Panc1 (cell line): ENCODE data around the gene RBMS3. TPM values are rescaled to one million over a fixed set of nuclear protein-coding genes. Genes with fewer than 3 reads are reported as not detected.

ENCODE experiments used
- ATAC-seq: fragments of 200-7000 bp; cut with Tn5 transposase; 2 replicates; pipeline ENCODE4 v1.9.1; 2020; ENCODE audit warnings: mild to moderate bottlenecking, moderate library complexity
- BruUV-seq: library from RNA; stranded (reverse); fragments of 400-500 nt; replicated peaks from 2 replicates; lab custom pipeline; 2021; lab: Mats Ljungman, UMichigan
- CTCF ChIA-PET: fragments of 300-600 bp; sonication (Branson Sonifier 250); formaldehyde crosslinking; loops from one replicate; lab custom pipeline; 2022; ENCODE audit warnings: antibody characterized with exemption; lab: Charles Lee
- POLR2A ChIA-PET: fragments of 300-600 bp; sonication (Branson Sonifier 250); formaldehyde crosslinking; loops from one replicate; lab custom pipeline; 2022; ENCODE audit warnings: antibody characterized with exemption; lab: Charles Lee
- DNase-seq: peaks from one replicate; pipeline ENCODE4 v3.0.0-alpha.2; 2010; ENCODE audit warnings: low read depth, low spot score
- H3K27ac ChIP-seq: 2 replicates; pipeline ENCODE4 v1.5.1; 2011; ENCODE audit warnings: mild to moderate bottlenecking, low read length, inconsistent platforms
- H3K27me3 ChIP-seq: fragments of 200-500 bp; sonication (Bioruptor generic); 2 replicates; pipeline ENCODE4 v1.6.0; 2014; ENCODE audit warnings: low read length, inconsistent platforms; ENCODE audit not compliant: control insufficient read depth, insufficient read depth
- H3K36me3 ChIP-seq: fragments of 200-500 bp; sonication (Bioruptor generic); 2 replicates; pipeline ENCODE4 v1.5.1; 2014; ENCODE audit warnings: inconsistent platforms, mild to moderate bottlenecking, low read length, moderate library complexity; ENCODE audit not compliant: control insufficient read depth, insufficient read depth
- H3K4me1 ChIP-seq: 2 replicates; pipeline ENCODE4 v1.5.1; 2011; ENCODE audit warnings: inconsistent platforms, mild to moderate bottlenecking, low read length, moderate library complexity; ENCODE audit not compliant: control insufficient read depth, insufficient read depth
- H3K4me3 ChIP-seq, 2 experiments: 2 replicates each; pipeline ENCODE4 v1.5.1; 2011 to 2012; ENCODE audit warnings: low read depth in 2 of 2, low read length in 2 of 2, mild to moderate bottlenecking in 2 of 2, inconsistent platforms in 1 of 2, moderate library complexity in 1 of 2
- H3K9me3 ChIP-seq: fragments of 200-500 bp; sonication (Bioruptor generic); 2 replicates; pipeline ENCODE4 v1.5.1; 2014; ENCODE audit warnings: low read depth, mild to moderate bottlenecking, inconsistent platforms, low read length, moderate library complexity; ENCODE audit not compliant: control insufficient read depth, insufficient read depth
- POLR2AphosphoS5 ChIP-seq: IDR thresholded peaks from 2 replicates; pipeline ENCODE4 v1.6.1; 2012; ENCODE audit warnings: mild to moderate bottlenecking, low read depth, low read length, moderate library complexity
- SIN3A ChIP-seq: IDR thresholded peaks from 2 replicates; pipeline ENCODE4 v1.6.1; 2012; ENCODE audit warnings: low read depth, mild to moderate bottlenecking, low read length, moderate library complexity, borderline replicate concordance; ENCODE audit not compliant: insufficient read depth
- TCF7L2 ChIP-seq: IDR thresholded peaks from 2 replicates; pipeline ENCODE4 v1.6.1; 2011; ENCODE audit warnings: mild to moderate bottlenecking, low read depth, low read length, inconsistent platforms
- in situ Hi-C: cut with HindIII; loops from 2 replicates; pipeline ENCODE4 v1.10.0; 2016; ENCODE audit warnings: low sequenced_read_pairs, low pct_unique_long_range_greater_than_20kb
- intact Hi-C: fragments of 100-400 bp; cut with micrococcal nuclease; formaldehyde crosslinking; loops from one replicate; pipeline ENCODE4 v1.10.0; 2022; ENCODE audit not compliant: unreplicated experiment
- total RNA-seq: library from RNA; stranded (reverse); gene quantifications from one replicate; pipeline ENCODE4 v1.2.1, GENCODE V29; 2021; ENCODE audit not compliant: unreplicated experiment
- TF ChIP-seq, protein P1 (sequence below): fragments of 450-650 bp; IDR thresholded peaks from 2 replicates; pipeline ENCODE4 v1.5.1; 2017; ENCODE audit warnings: mild to moderate bottlenecking
- TF ChIP-seq, protein P2 (sequence below), 2 experiments: IDR thresholded peaks; 2 replicates each; pipeline ENCODE4 v1.6.1; 2011 to 2012; ENCODE audit warnings: low read depth in 2 of 2, control low read depth in 1 of 2, low read length in 1 of 2, mild to moderate bottlenecking in 1 of 2, moderate library complexity in 1 of 2; ENCODE audit not compliant: insufficient read depth in 1 of 2

The RBMS3 gene
- total RNA-seq, 1 experiment from 2014 or later = 1.1 TPM

DNA sequence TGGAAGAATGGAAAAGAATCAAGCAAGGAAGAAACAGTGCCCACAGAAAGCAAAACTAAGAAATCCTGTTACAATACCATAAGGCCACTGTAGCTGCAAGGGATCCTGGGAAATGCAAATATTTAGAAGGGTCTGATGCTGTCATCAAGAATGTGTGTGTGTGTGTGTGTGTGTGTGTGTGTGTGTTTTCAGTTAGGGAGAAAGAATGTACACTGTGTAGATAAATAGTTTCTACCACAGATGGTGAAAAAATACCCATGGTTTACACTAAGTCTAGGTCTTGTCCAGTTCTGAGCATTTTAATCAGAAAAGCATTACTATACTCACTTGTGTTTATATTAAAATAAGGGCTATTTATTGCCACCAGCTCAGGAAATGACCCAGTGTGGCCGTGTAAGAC lies 355.0 kb downstream of the RBMS3 start:
- CTCF ChIA-PET = no interaction called here
- H3K36me3 ChIP-seq = no peaks in the 10 kb centered on the region

DNA sequence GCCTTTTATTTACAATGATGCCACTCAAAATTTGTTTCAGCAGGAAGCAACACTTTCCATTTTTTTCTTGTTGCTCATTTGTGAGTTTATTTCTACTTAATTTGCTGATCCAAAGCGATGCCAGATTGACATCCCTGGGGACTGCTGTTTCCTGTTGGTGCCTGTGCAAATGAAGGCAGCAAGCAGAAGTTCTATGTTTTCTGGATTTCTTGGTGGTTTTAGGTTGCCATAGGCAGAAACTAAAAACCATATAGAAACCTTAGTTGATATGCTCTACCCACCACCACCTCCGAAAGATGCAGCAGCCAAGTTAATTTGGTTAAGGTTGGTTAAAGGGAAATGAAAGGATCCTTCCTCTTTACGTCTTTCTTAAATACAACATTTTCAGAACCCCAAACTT lies 356.2 kb downstream of the RBMS3 start:
- no peak for TF ChIP-seq TCF7L2
- no peak for TF ChIP-seq POLR2AphosphoS5
- TF ChIP-seq SIN3A = no peak
- TF ChIP-seq, protein P1, sequence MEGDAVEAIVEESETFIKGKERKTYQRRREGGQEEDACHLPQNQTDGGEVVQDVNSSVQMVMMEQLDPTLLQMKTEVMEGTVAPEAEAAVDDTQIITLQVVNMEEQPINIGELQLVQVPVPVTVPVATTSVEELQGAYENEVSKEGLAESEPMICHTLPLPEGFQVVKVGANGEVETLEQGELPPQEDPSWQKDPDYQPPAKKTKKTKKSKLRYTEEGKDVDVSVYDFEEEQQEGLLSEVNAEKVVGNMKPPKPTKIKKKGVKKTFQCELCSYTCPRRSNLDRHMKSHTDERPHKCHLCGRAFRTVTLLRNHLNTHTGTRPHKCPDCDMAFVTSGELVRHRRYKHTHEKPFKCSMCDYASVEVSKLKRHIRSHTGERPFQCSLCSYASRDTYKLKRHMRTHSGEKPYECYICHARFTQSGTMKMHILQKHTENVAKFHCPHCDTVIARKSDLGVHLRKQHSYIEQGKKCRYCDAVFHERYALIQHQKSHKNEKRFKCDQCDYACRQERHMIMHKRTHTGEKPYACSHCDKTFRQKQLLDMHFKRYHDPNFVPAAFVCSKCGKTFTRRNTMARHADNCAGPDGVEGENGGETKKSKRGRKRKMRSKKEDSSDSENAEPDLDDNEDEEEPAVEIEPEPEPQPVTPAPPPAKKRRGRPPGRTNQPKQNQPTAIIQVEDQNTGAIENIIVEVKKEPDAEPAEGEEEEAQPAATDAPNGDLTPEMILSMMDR = no peak
- TF ChIP-seq, protein P2, sequence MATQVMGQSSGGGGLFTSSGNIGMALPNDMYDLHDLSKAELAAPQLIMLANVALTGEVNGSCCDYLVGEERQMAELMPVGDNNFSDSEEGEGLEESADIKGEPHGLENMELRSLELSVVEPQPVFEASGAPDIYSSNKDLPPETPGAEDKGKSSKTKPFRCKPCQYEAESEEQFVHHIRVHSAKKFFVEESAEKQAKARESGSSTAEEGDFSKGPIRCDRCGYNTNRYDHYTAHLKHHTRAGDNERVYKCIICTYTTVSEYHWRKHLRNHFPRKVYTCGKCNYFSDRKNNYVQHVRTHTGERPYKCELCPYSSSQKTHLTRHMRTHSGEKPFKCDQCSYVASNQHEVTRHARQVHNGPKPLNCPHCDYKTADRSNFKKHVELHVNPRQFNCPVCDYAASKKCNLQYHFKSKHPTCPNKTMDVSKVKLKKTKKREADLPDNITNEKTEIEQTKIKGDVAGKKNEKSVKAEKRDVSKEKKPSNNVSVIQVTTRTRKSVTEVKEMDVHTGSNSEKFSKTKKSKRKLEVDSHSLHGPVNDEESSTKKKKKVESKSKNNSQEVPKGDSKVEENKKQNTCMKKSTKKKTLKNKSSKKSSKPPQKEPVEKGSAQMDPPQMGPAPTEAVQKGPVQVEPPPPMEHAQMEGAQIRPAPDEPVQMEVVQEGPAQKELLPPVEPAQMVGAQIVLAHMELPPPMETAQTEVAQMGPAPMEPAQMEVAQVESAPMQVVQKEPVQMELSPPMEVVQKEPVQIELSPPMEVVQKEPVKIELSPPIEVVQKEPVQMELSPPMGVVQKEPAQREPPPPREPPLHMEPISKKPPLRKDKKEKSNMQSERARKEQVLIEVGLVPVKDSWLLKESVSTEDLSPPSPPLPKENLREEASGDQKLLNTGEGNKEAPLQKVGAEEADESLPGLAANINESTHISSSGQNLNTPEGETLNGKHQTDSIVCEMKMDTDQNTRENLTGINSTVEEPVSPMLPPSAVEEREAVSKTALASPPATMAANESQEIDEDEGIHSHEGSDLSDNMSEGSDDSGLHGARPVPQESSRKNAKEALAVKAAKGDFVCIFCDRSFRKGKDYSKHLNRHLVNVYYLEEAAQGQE (IDR thresholded peaks at IDR 0.05; ENCODE audit: insufficient read depth in 1 of 2, low read depth in 2 of 2, low read length in 1 of 2) = no peak
- ChIA-PET POLR2A (no interaction called here), CTCF (no interaction called here)
- BruUV-seq = no TSS peak
- H3K36me3 ChIP-seq = no peaks in the 10 kb centered on the region
- intact Hi-C loops (no loop called here), in situ Hi-C loops (no loop called here)
- H3K9me3 ChIP-seq = no peaks in the 10 kb centered on the region
- no peak overlapping the region for H3K4me3 ChIP-seq
- no peaks in the 10 kb centered on the region for H3K27me3 ChIP-seq
- DNase-seq = no peak
- no peak overlapping the region for H3K27ac ChIP-seq
- no peaks in the 10 kb centered on the region for H3K4me1 ChIP-seq
- ATAC-seq = no peak

More for the DNA sequence above, 355.0 kb downstream of the RBMS3 start:
- Histone ChIP-seq H3K9me3 (no peaks in the 10 kb centered on the region), H3K27ac (no peak overlapping the region), H3K27me3 (no peaks in the 10 kb centered on the region), H3K4me3 (no peak overlapping the region), H3K4me1 (no peaks in the 10 kb centered on the region)
- TF ChIP-seq SIN3A (no peak), POLR2AphosphoS5 (no peak), TCF7L2 (no peak)
- TF ChIP-seq, protein P1 = no peak
- TF ChIP-seq, protein P2 (IDR thresholded peaks at IDR 0.05; ENCODE audit: insufficient read depth in 1 of 2, low read depth in 2 of 2, low read length in 1 of 2) = no peak
- POLR2A ChIA-PET = no interaction called here
- in situ Hi-C loops (no loop called here), intact Hi-C loops (no loop called here)
- no TSS peak for BruUV-seq
- no peak for ATAC-seq
- no peak for DNase-seq
